Measurements from ENCODE around the gene SLC2A1. TPM values are rescaled to one million over a fixed set of nuclear protein-coding genes. Genes with fewer than 3 reads are reported as not detected.
A peak's percentile ranks its signal among the peaks of the same experiment; 100 is the strongest.

SLC2A1 gene
- total and polyA plus RNA-seq, 9 of the 15 experiments (the other 6 are each of a cell fraction or from before 2014, with no cell fraction given), result 12.6 to 153 (median 48.0) TPM

- TF ChIP-seq ETS1 (conservative IDR thresholded peaks at IDR 0.05; ENCODE audit: control insufficient read depth, low read depth, low read length) (peak; percentile 76; the same call in 1 of the 2 replicates), TOE1 (IDR thresholded peaks at IDR 0.05; ENCODE audit: borderline replicate concordance) (peak; percentile 72; the same call in 1 of the 2 replicates), TOE1 (CRISPR knock-in tag; IDR thresholded peaks at IDR 0.05; ENCODE audit: borderline replicate concordance, low read depth) (no peak; the same call in 1 of the 2 replicates), NFRKB (IDR thresholded peaks at IDR 0.05; ENCODE audit: low read depth) (no peak), ARHGAP35 (IDR thresholded peaks at IDR 0.05; ENCODE audit: partially characterized antibody) (no peak), NEUROD1 (IDR thresholded peaks at IDR 0.05; ENCODE audit: borderline replicate concordance, low read depth, low read length, partially characterized antibody) (peak; percentile 86), ZBTB49 (CRISPR knock-in tag; IDR thresholded peaks at IDR 0.05; ENCODE audit: borderline replicate concordance) (no peak), ZNF655 (CRISPR knock-in tag; IDR thresholded peaks at IDR 0.05) (no peak), RCOR1 (IDR thresholded peaks at IDR 0.05; ENCODE audit: borderline replicate concordance in 1 of 2, low read depth in 2 of 2, low read length in 2 of 2) (peak; percentile 88), ZNF212 (CRISPR knock-in tag; IDR thresholded peaks at IDR 0.05) (no peak), ZNF174 (CRISPR knock-in tag; IDR thresholded peaks at IDR 0.05) (no peak), NELFE (IDR thresholded peaks at IDR 0.05; ENCODE audit: insufficient read depth, insufficient read length) (no peak), PHF20 (IDR thresholded peaks at IDR 0.05; ENCODE audit: partially characterized antibody) (no peak), RBBP5 (IDR thresholded peaks at IDR 0.05; ENCODE audit: borderline replicate concordance, insufficient read depth, low read length, poor library complexity, severe bottlenecking) (peak; percentile 76), MTF1 (CRISPR knock-in tag; IDR thresholded peaks at IDR 0.05; ENCODE audit: borderline replicate concordance) (no peak), SRSF7 (optimal IDR thresholded peaks at IDR 0.05; ENCODE audit: low read depth, low read length) (no peak), KDM1A (IDR thresholded peaks at IDR 0.05) (peak; percentile 88 to 92), TCF7L2 (IDR thresholded peaks at IDR 0.05; ENCODE audit: low read depth, low read length) (no peak), TEAD1 (CRISPR knock-in tag; IDR thresholded peaks at IDR 0.05) (peak in 1 of 2 experiments; percentile 52; a peak in 1 of 4 replicates), ZNF511 (CRISPR knock-in tag; IDR thresholded peaks at IDR 0.05) (no peak)
Measured at GRCh38 chr1:42936309-42937078, 22.2 kb downstream of the SLC2A1 start (continued).
